Fibroblast of lung (primary cell): ENCODE data around the gene ETF1. TPM values are rescaled to one million over a fixed set of nuclear protein-coding genes. Genes with fewer than 3 reads are reported as not detected.

Experiments
- DNase-seq, 2 donors: peaks; one replicate each; pipeline versions ENCODE4 v3.0.0 to v3.0.0-alpha.2; 2010; ENCODE audit warnings: low read depth in 2 of 2
- H2AFZ ChIP-seq: 2 replicates; pipeline ENCODE4 v1.5.1; 2012; ENCODE audit warnings: low read length, control low read depth, inconsistent platforms
- H3K27ac ChIP-seq: 2 replicates; pipeline ENCODE4 v1.5.1; 2011; ENCODE audit warnings: low read length, control low read depth; ENCODE audit not compliant: insufficient read depth
- H3K27me3 ChIP-seq: 2 replicates; pipeline ENCODE4 v1.5.1; 2011; ENCODE audit warnings: mild to moderate bottlenecking, low read length; ENCODE audit not compliant: control insufficient read depth, insufficient read depth
- H3K36me3 ChIP-seq: 2 replicates; pipeline ENCODE4 v1.5.1; 2011; ENCODE audit warnings: low read length; ENCODE audit not compliant: control insufficient read depth, insufficient read depth
- H3K4me1 ChIP-seq: 2 replicates; pipeline ENCODE4 v1.5.1; 2011; ENCODE audit warnings: low read length; ENCODE audit not compliant: control insufficient read depth, insufficient read depth; ENCODE audit errors: extremely low read depth
- H3K4me2 ChIP-seq: 2 replicates; pipeline ENCODE4 v1.5.1; 2011; ENCODE audit warnings: low read length, control low read depth; ENCODE audit not compliant: insufficient read depth; ENCODE audit errors: extremely low read depth
- H3K4me3 ChIP-seq, 4 experiments: fragments of 200-600 bp in 1 of 4; sonication (generic) in 1 of 4; replicated peaks in 1 of 4; 2 replicates each; pipeline ENCODE4 v1.5.1; 2011 to 2016; ENCODE audit warnings: low read length in 4 of 4, low read depth in 3 of 4, mild to moderate bottlenecking in 3 of 4, control low read depth in 2 of 4, inconsistent platforms in 1 of 4, mixed read lengths in 1 of 4; ENCODE audit not compliant: insufficient read depth in 1 of 4; ENCODE audit errors: control extremely low read depth in 1 of 4
- H3K79me2 ChIP-seq: 2 replicates; pipeline ENCODE4 v1.5.1; 2012; ENCODE audit warnings: mild to moderate bottlenecking, low read length, inconsistent platforms; ENCODE audit not compliant: control insufficient read depth, insufficient read depth
- H3K9ac ChIP-seq: 2 replicates; pipeline ENCODE4 v1.5.1; 2011; ENCODE audit warnings: mild to moderate bottlenecking, low read length, control low read depth; ENCODE audit not compliant: insufficient read depth
- H3K9me3 ChIP-seq: 2 replicates; pipeline ENCODE4 v1.5.1; 2012; ENCODE audit warnings: low read depth, low read length; ENCODE audit not compliant: control insufficient read depth, insufficient read depth
- H4K20me1 ChIP-seq: 2 replicates; pipeline ENCODE4 v1.5.1; 2011; ENCODE audit warnings: low read length; ENCODE audit not compliant: control insufficient read depth, insufficient read depth; ENCODE audit errors: extremely low read depth
- EZH2 ChIP-seq: IDR thresholded peaks from 2 replicates; pipeline ENCODE4 v1.5.1; 2012; ENCODE audit warnings: low read length, control low read depth, mild to moderate bottlenecking; ENCODE audit errors: missing control alignments
- polyA plus RNA-seq, 2 donors: library from polyadenylated mRNA; depleted of rRNA in 1 of 2; stranded (reverse) in 1 of 2; unstranded in 1 of 2; fragments of >200 nt; gene quantifications; 2 replicates each; pipeline ENCODE4 v1.2.1, GENCODE V29; 2011 to 2012; ENCODE audit warnings: missing spikeins in 1 of 2
- total RNA-seq: library from RNA; depleted of rRNA; stranded (reverse); fragments of >200 nt; gene quantifications from 2 replicates; pipeline ENCODE4 v1.2.1, GENCODE V29; 2014
- TF ChIP-seq, protein P1 (sequence below), 2 donors: IDR thresholded peaks in 1 of 2; conservative IDR thresholded peaks in 1 of 2; 1 replicate in 1 of 2; 2 replicates in 1 of 2; pipeline ENCODE4 v1.5.1; 2011 to 2012; ENCODE audit warnings: low read length in 2 of 2, control low read depth in 1 of 2, inconsistent platforms in 1 of 2, low read depth in 1 of 2, mild to moderate bottlenecking in 1 of 2

Gene ETF1
- total and polyA plus RNA-seq, 2 donors (not counting 1 experiment from before 2014, with no cell fraction given), result 94.0 to 118 TPM

DNA sequence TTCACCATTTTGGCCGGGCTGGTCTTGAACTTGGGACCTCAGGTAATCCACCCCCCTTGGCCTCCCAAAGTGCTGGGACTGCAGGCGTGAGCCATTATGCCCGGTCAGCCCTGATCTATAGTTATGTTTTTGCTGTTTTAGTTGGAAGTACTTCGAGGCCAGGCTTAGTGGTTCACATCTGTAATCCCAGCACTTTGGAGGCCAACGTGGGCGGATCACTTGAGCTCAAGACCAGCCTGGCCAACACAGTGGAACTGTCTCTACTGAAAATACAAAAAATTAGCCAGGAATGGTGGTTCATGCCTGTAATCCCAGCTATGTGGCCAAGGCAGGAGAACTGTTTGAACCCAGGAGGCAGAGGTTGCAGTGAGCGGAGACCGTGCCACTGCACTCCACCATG, 30.2 kb upstream of the ETF1 start:
- H3K4me2 ChIP-seq, result no peak overlapping the region

DNA sequence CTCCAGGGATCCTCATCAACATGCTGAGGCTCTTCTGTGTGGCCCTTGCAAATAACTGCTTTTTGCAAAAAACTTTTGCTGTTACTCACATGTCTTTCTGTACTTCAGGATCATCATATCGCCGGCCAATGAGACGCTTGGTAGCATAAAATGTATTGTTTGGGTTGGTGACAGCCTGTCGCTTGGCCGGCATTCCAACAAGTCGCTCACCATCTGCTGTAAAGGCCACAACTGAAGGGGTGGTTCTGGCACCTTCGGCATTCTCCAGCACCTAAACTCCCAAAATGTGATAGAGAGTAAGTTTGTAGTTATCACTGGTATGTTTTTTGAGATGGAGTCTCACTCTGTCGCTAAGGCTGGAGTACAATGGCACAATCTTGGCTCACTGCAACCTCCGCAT, 27.8 kb upstream of the ETF1 start:
- H3K36me3 ChIP-seq, result peaks cover 18% of the 10 kb centered on the region
- no peaks in the 10 kb centered on the region for H3K9me3 ChIP-seq
- H4K20me1 ChIP-seq, result no peaks in the 10 kb centered on the region
- H3K4me2 ChIP-seq, result no peak overlapping the region
- TF ChIP-seq EZH2, result no peak
- TF ChIP-seq, protein P1, sequence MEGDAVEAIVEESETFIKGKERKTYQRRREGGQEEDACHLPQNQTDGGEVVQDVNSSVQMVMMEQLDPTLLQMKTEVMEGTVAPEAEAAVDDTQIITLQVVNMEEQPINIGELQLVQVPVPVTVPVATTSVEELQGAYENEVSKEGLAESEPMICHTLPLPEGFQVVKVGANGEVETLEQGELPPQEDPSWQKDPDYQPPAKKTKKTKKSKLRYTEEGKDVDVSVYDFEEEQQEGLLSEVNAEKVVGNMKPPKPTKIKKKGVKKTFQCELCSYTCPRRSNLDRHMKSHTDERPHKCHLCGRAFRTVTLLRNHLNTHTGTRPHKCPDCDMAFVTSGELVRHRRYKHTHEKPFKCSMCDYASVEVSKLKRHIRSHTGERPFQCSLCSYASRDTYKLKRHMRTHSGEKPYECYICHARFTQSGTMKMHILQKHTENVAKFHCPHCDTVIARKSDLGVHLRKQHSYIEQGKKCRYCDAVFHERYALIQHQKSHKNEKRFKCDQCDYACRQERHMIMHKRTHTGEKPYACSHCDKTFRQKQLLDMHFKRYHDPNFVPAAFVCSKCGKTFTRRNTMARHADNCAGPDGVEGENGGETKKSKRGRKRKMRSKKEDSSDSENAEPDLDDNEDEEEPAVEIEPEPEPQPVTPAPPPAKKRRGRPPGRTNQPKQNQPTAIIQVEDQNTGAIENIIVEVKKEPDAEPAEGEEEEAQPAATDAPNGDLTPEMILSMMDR (conservative IDR thresholded peaks at IDR 0.05 in 1 of 2, IDR thresholded peaks at IDR 0.05 in 1 of 2; ENCODE audit: low read depth in 1 of 2, low read length in 2 of 2), result no peak
- H3K79me2 ChIP-seq, result peaks cover 52% of the 10 kb centered on the region
- no peak overlapping the region for H3K9ac ChIP-seq
- no peaks in the 10 kb centered on the region for H3K27me3 ChIP-seq
- no peak overlapping the region for H3K4me3 ChIP-seq
- no peak overlapping the region for H2AFZ ChIP-seq
- no peak overlapping the region for H3K27ac ChIP-seq
- DNase-seq, result no peak
- H3K4me1 ChIP-seq, result peaks cover under 1% of the 10 kb centered on the region

More for the DNA sequence above, 30.2 kb upstream of the ETF1 start:
- Histone ChIP-seq H3K9ac (no peak overlapping the region), H3K79me2 (peaks cover 42% of the 10 kb centered on the region), H3K36me3 (peaks cover 8% of the 10 kb centered on the region), H3K4me3 (peak overlapping the region in 1 of 4 experiments; percentile 99), H3K4me1 (peaks cover 2% of the 10 kb centered on the region), H3K27me3 (no peaks in the 10 kb centered on the region), H4K20me1 (no peaks in the 10 kb centered on the region), H3K27ac (peak overlapping the region; percentile 16), H2AFZ (no peak overlapping the region), H3K9me3 (no peaks in the 10 kb centered on the region)
- no peak for DNase-seq
- no peak for TF ChIP-seq EZH2
- TF ChIP-seq, protein P1 (conservative IDR thresholded peaks at IDR 0.05 in 1 of 2, IDR thresholded peaks at IDR 0.05 in 1 of 2; ENCODE audit: low read depth in 1 of 2, low read length in 2 of 2), result no peak

DNA sequence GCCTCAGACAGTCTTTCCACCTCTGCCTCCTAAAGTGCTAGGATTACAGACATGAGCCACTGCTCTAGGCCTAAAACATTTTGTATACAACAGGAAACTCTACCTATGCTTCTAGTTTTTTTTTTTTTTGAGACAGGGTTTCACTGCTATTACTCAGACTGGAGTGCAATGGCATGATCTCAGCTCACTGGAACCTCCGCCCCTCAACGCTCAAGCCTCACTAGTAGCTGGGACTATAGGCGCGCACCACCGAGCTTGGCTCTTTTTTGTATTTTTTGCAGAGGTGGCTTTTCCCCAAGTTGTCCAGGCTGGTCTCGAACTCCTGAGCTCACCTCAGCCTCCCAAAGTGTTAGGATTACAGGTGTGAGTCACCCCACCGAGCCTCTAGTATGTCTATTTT, 26.7 kb upstream of the ETF1 start:
- Histone ChIP-seq H3K36me3 (peaks cover 22% of the 10 kb centered on the region), H3K27ac (no peak overlapping the region), H3K4me1 (no peaks in the 10 kb centered on the region), H3K79me2 (peaks cover 56% of the 10 kb centered on the region), H3K27me3 (no peaks in the 10 kb centered on the region), H3K9me3 (no peaks in the 10 kb centered on the region), H2AFZ (no peak overlapping the region), H4K20me1 (no peaks in the 10 kb centered on the region), H3K4me3 (no peak overlapping the region), H3K9ac (no peak overlapping the region), H3K4me2 (no peak overlapping the region)
- DNase-seq, result peak; percentile 19 to 25
- TF ChIP-seq EZH2, result no peak
- TF ChIP-seq, protein P1 (conservative IDR thresholded peaks at IDR 0.05 in 1 of 2, IDR thresholded peaks at IDR 0.05 in 1 of 2; ENCODE audit: low read depth in 1 of 2, low read length in 2 of 2), result no peak
